Activated CD4-positive, alpha-beta T cell treated with anti-CD3 and anti-CD28 coated beads, Interleukin-2, amount 50 U/mL, for 4 hours (primary cell): Measurements from ENCODE around the gene INIP.
"Not testable (repeated sequence)": the region's sequence is repeated elsewhere in the genome, so short reads cannot be mapped to it uniquely, and the experiment has no call there.

Experiments used
- DNase-seq, 2 experiments: peaks; one replicate each; pipeline ENCODE4 v3.0.0-alpha.2; 2020

Gene INIP

DNA sequence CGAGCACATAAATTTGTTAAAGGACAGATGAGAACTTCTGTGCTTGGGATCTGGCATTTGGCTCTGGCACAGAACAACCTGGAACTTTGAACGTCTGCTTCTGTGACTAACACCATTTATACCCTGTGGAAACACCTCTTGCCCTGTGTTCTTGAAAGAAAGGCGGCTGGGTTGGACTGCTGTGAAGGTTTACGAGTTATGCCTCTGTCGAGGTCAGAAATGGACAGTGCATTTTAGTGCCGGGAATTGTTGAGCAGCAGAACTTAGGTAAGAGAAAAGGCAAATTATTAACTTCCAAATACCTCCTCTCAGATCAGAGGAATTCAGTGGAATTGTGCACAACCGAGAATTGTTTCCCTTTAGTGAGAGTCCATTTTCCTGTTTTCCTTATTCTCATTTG, 14.1 kb upstream of the INIP start:
- no peak for DNase-seq

DNA sequence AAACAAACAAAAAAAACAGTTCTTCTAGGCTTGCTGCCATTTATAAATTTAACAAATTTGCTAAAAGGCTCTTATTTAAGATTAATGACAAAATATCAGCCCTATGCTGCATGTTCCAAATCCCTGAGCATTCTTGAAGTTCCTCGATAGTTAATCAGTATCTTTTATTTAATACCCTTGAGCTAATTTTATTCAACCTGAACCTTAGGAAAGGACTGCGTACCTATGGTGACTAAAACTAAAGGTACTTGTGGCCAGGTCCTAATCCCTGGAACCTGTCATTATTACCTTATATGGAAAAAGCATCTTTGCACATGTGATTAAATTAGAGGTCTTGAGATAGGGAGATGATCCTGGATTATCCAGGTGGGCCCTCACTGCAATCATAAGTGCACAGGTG, 10.5 kb upstream of the INIP start:
- DNase-seq = no peak

DNA sequence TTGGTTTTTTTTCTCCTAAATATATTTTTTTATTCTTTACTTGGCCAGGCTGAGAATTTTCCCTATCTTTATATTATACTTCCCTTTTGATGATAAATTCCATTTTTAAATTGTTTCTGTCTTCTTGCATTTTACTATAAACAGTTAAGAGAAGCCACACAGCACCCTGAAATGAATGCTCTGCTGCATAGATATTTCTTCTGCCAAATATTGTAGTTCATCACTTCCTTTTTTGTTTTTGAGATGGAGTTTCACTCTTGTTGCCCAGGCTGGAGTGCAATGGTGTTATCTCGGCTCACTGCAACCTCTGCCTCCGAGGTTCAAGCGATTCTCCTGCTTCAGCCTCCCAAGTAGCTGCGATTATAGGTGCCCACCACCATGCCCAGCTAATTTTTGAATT, 8.5 kb upstream of the INIP start:
- DNase-seq = no peak

DNA sequence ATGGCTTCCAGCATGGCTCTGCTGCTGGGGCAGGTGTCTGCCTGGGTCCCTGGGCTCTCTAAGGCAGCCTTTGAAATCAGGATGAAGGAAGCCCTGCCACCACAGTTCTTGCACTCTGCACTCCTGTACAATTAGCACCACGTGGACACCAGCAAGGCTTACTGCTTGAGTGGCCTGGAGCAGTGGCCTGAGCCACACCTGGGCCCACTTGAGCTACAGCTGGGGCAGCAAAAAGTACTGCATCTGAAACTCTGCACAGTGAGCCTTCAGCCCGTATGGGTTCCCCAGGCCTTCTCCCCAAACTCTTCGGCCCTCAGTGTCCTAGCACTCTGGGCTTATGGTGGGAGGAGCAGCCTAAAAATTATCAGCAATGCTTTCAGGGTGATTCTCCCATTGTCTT, 8.0 kb upstream of the INIP start:
- no peak for DNase-seq

DNA sequence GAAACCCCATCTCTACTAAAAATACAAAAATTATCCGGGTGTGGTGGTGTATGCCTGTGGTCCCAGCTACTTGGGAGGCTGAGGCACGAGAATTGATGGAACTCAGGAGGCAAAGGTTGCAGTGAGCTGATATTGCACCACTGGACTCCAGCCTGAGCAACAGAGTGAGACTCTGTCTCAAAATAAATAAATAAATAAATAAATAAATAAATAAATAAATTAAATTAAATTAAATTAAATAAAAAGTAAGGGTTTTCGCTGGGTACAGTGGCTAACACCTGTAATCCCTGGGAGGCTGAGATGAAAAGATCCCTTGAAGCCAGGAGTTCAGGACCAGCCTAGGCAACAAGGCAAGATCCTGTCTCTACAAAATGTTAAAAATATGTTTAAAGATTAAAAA, 4.8 kb upstream of the INIP start:
- DNase-seq = not testable (repeated sequence)

DNA sequence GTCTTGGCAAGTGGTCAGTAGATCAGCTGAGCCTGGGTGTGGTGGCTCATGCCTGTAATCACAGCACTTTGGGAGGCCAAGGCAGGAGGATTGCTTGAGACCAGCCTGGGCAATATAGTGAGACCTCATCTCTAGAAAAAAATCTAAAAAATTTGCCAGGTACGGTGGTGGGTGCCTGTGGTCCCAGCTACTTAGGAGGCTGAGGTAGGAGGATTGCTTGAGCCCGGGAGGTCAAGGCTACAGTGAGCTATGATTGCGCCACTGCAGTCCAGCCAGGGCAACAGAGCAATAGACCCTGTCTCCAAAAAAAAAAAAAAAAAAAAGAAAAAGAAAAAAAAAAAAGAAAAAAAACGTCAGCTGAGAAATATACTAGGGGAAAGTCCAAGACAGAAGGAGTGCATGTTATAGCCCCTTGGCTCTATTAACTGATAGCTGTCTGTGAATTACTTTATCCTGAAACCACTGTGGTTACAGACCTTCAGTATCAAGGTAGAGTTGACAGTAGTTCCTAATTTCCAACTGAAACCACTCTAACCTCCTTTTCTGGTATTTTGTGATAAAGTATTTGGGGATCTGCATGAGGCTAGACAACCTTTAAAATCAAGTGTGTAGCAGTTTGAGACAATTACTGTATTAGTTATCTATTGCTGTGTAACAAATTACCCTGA, 2.3 kb upstream of the INIP start:
- DNase-seq = no peak

DNA sequence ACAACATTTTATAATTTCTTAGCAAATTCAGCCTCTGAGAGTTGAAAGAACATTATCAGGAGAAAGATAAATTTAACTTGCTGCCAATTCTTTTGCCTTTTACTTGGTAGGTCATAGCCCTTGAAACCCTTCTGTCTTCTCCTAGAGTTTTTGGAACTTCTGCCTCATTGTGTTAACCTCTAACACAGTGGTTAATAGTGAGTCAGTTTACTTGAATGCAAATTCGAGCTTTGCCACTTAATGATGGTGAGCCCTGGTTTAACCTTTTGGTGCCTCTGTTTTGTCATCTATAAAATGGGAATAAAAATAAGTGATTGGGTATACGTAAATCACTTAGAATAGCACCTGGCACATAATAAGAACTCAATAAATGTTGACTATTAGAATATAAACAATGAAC, 1.8 kb upstream of the INIP start:
- no peak for DNase-seq

DNA sequence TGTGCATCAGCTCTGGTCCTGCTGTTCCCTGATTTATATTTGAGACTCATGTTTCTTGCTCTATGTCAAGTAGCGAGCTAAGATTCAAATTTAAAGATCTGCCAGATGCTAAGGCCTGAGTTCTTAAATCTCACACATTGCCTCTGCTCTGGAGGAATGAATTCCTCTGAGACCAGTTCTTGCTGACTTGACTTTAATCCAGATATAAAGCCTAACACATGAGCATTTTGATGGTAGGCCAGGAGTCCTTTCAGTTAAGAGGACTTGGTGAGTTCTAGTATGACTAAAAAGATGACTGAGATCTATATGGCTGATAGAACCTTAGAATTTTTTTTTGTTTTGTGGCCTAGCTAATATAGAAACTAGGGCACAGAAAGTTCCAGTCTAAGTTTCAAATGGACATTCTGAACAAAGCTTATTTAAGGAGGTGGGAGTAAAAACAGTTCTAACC, 1.3 kb upstream of the INIP start:
- no peak for DNase-seq

DNA sequence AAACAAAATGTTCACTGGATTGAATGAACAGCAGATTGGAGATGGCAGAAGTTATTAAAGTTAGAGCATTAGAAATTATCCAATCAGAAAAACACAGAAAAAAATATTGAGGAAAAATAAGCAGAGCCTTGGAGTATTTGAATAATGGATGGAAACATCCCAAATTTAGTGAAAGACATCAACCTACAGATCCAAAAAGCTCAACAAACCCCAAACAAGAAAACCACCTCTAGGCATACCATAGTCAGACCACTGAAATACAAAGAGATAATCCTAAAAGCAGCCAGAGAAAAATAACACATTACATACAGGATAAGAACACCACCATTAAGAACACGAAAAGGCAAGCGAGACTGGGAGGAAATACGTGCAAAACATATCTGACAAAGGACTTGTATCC, 5.2 kb downstream of the INIP start:
- no peak for DNase-seq

DNA sequence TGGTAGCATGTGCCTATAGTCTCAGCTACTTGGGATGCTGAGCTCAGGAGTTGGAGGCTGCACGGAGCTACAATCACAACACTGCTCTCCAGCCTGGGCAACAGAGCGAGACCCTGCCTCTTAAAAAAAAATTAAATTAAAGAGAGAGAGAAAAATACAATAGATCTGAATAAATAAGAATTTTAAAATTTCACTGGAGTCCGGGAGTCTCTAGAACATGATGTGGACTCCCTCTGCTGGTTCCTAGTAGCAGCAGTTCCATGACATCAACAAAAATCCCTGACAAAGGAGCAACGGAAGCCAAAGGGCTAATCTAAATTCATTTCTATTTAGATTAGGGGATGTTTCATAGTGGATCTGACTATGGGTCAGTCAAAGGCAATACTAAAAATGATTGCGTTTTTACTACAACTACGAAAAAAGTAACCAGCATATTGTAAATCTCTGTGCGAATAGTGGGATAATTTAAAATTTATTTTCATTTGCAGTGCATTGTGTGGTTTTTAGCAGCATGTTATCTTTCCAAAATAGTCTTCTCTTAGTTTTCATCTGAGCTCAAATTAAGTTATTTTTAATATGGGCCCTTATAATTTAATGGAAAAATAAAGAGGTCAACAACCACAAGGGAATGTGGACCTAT, 6.7 kb downstream of the INIP start:
- no peak for DNase-seq

DNA sequence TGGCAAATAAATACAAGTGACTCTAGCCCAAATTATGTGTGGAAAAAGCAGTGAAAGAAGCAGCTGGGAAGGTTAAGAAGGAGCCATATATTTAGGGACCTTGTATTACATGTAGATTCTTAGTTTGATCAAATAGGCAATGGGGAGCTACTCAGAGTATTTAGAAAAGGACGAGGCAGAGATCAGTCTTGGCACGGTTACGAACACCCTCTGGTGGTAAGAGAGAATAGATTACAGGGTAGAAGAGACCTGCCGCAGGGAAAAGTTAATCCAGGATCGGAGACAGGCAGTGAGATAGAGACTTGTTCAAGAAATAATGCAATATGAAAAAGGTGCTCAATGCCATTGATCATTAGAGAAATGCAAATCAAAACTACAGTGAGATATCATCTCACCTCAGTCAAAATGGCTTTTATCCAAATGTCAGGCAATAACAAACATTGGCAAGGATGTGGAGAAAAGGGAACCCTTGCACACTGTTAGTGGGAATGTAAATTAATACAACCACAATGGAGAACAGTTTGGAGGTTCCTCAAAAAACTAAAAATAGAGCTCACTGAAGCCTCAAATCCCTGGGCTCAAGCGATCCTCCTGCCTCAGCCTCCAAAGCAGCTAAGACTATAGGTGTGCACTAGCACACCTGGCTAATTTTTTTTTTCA, 12.0 kb downstream of the INIP start:
- no peak for DNase-seq

DNA sequence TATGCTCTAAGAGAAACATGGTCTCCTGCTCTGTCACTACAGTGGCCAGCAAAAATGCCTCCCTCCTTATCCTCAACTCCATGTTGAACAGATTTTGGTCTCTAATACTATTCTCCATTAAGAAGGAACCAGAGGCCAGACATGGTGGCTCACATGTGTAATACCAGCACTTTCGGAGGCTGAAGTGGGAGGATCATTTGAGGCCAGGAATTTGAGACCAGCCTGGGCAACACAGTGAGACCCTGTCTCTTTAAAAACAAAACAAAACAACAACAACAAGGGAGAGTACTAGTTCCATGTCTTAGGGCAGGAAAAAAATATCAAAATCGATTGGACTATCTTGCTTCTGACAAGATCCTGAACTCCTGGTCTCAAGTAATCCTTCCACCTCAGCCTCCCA, 14.6 kb downstream of the INIP start:
- DNase-seq = no peak

DNA sequence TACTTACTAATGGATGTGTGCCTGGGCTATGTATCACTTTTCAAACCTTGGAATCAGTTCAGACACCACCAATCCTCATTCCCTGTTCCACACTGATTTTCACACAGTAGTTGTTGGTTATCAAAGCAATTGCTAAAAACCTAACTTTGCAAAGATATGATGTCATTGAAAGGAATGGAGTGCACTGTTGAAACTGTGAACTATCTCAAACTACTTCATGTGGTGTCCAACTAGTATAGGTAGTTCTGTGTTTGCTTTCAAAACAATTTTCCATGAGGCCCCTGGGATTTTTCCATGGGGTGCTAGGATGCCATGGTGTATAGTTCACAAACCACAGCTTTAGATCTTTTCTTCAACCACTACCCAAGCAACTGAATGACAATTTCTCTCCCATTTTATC, 17.8 kb downstream of the INIP start:
- no peak for DNase-seq

DNA sequence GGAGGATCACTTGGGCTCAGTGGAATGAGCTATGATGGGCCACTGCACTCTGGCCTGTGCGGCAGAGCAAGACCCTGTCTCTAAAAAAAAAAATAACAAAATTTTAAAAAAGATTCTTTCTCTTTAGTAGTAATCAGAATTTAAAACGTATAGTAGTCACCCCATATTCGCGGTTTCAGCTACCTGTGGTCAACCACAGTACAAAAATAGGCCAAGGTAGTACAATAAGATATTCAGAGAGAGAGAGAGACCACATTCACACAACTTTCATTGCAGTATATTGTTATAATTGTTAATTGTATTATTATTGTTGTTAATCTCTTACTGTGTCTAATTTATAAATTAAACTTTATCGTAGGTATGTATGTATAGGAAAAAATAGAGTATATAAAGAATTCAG, 18.7 kb downstream of the INIP start:
- no peak for DNase-seq

DNA sequence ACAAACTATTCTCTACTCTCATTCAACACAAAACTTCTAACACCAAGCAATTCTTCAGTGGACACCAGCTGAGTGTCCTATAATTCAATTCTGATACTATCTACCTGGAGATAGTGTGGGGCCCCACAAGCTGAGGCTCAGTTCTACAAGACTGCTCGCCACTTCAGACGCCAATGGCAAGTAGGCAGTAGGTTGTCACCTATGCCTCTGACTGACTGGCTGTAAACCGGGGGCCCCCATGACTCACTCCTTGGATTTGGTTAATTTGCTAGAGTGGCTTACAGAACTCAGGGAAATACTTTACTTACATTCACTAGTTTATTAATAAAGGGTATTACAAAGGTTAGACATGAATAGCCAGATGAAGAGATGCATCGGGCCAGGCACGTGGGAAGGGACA, 21.5 kb downstream of the INIP start:
- DNase-seq = no peak

DNA sequence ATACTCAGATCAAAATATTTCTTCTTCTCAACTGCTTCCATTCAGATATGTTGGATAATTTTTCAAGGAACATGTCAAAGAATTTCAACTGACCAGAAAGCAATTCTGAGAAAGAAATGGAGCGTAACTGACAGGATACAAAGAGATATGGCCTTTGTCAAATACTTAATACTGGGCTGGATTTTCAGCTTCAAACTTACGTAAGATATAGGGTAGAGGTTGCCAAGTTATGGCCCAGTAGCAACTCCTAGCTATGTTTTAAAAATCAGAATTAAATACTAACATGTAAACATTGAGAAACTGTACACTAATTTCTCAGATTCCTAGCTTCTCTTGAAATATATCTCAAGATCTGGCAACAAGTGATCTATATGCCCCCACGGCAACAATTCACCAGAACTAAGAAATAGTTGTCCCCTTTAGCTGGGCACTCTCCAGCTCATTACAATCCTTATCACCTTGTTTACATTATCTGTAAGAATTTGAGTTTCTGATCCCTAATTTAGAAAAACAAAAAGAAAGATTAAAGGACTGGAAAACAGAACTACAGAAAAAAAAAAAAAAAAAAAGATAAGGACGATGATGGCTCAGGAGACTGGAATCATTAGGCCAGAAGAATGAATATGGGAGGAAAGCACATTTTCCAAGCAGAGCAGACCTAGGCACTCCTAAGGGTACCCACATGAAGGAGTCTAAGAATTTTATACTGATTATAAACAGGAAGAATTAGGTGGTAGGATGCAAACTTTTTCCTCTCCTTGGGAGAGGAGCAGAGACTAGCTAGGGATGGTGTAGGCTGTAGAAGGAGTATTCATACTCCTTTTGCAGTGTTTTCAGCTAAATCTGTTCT, 23.0 kb downstream of the INIP start:
- no peak for DNase-seq

DNA sequence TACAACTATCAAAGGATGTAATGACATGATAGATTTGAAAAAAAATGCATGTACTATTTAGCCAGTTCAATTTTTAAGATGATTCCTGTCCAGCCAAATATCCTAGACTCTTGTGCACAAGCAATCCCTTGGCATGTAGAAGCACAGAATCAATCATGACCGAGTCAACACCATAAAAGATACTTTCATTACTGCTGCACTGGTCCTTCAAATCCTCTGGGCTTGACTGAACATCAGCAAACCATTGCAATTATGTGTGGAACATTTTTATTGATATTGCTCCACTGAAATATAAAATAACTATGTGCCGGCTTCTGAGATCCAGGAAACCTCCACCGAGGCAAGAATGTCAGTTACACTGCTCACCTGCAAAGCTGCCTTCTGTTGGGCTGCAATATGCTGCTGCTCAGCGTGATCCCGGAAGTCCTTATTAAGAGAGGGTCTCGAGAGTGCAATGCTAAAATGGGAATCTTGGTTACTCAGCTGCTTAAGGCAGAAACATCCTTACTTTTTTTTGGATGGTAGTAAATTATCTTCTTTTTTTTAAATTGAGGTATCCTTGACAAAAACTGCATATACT, 28.7 kb downstream of the INIP start:
- DNase-seq = no peak

DNA sequence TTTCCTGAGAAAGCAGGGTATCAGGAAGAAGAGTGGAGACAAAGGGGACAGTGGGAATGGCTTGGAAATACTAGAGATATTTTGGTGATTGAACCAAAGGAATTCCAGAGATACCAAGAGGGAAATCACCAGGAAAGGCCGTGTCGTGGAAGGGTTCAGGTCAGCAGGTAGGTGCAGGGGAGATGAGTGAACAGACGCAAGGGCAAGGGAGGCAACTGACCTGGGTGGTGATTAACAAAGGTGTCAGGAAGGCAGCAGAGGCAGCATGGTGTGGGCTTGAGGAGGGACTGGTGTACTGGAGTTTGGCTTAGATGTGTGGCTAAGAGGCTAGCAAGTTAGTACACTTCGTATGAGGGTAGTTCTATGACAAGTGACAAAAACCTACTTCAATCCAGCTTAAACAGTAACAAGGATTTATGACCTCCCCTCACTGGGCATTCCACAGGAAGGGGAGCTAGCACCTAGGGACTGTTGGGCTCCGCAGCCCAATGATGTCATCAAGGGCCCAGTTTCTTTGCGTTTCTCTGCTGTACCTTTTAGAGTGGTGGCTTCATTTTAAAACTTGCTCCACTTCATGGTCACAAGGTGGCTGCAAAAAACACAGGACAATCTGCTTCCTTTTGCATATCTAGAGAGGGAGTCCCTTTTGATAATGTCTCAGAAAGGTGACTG, 37.0 kb downstream of the INIP start:
- DNase-seq = no peak

DNA sequence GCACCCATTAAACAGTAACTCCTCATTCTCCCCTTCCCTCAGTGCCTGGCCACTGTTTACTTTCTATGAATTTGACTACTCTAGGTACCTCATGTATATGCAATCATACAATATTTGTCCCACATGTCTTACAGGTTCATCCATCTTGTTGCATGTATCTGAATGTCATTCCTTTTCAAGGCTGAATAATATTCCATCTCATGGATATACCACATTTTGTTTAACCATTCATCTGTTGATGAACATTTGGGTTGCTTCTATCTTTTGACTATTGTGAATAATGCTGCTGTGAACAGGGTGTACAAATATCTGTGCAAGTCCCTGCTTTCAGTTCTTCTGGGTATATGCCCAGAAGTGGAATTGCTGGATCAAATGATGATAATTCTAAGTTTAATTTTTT, 40.9 kb downstream of the INIP start:
- DNase-seq = no peak

DNA sequence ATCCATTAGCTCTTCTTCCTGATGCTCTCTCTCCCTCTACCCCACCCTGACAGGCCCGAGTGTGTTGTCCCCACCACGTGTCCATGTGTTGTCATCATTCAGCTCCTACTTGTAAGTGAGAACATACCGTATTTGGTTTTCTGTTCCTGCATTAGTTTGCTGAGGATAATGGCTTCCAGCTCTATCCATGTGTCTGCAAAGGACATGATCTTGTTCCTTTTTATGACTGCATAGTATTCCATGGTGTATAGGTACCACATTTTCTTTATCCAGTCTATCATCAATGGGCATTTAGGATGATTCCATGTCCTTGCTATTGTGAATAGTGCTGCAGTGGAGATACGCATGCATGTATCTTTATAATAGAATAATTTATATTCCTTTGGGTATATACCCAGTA, 44.7 kb downstream of the INIP start:
- DNase-seq = not testable (repeated sequence)

DNA sequence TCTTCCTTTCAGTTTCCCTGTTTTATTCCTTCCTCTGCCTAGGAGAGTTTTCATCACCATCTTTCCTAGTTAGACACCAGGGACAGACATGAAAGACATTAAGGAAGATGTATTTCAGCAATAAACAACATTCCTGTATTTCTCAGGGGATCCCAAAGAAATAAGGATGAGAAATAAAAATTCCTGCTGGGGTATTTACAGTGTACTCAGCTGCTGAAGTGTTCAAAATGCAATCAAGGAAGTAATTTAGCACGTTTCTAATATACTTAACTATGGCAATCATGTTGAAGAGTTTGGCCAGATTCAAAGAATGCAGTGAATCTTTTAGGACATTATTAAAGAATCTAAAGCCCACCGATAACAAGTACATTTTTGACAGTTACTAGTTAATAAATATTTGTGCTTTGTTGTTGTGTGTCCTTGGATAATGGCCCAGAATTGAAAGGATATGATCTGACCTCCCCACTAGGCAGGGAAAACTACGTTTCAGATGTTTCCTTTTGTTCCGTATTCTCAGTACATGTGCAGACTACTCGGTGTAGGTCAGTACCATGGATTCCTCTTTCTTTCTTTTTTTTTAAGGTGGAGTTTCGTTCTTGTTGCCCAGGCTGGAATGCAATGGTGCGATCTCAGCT, 46.8 kb downstream of the INIP start:
- no peak for DNase-seq

DNA sequence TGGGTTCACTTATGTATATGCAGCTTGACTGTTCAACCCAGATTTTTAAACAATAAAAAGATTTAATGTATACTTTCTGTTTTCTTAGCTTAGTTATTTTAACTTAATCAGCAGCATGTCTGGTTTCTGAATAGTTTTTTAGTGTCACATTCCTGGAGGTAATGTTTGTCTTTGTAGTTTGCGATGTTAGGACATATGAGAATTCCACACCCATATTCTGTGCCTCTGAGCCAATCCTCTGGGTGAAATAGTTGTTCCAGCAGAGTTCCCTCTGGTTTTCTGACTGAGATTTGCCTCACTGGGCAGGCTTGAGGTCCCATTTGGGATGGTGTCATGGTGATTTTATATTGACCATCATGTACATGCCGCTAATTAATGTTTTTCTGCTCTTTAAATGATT, 48.6 kb downstream of the INIP start:
- no peak for DNase-seq
